Endothelial cell of umbilical vein (primary cell): Measurements from ENCODE around the gene GALNT12. TPM values are rescaled to one million over a fixed set of nuclear protein-coding genes. Genes with fewer than 3 reads are reported as not detected.

Experiments used
- BruUV-seq: library from RNA; stranded (reverse); fragments of 400-500 nt; replicated peaks from 2 replicates; lab custom pipeline; 2021; lab: Mats Ljungman, UMichigan
- CTCF ChIA-PET: fragments of 300-600, 350-600 bp; sonication (Branson Sonifier 250); formaldehyde crosslinking; loops from one replicate; lab custom pipeline; 2021; ENCODE audit warnings: antibody characterized with exemption, inconsistent platforms; lab: Charles Lee
- POLR2A ChIA-PET: fragments of 300-600, 350-600 bp; sonication (Branson Sonifier 250); formaldehyde crosslinking; loops from one replicate; lab custom pipeline; 2021; ENCODE audit warnings: antibody characterized with exemption, inconsistent platforms; lab: Charles Lee
- DNase-seq: peaks from one replicate; pipeline ENCODE4 v3.0.0-alpha.2; 2011; ENCODE audit warnings: low read depth, low spot score
- FAIRE-seq: peaks from 2 replicates; lab custom pipeline; 2011; peaks lifted over from hg19 to GRCh38; lab: Jason Lieb, UNC
- H2AFZ ChIP-seq: 2 replicates; pipeline ENCODE4 v1.6.0; 2012; ENCODE audit warnings: low read depth, low read length, control low read depth, inconsistent platforms
- H3K27ac ChIP-seq: 2 replicates; pipeline ENCODE4 v1.5.1; 2011; ENCODE audit warnings: low read depth, mild to moderate bottlenecking, control low read depth, low read length, moderate library complexity; ENCODE audit not compliant: insufficient read depth
- H3K27me3 ChIP-seq, 2 experiments: 2 replicates each; pipeline versions ENCODE4 v1.6.0 to v1.6.1; 2011; ENCODE audit warnings: low read length in 2 of 2, mixed read lengths in 1 of 2; ENCODE audit not compliant: control insufficient read depth in 2 of 2, insufficient read depth in 2 of 2
- H3K36me3 ChIP-seq, 2 experiments: 2 replicates in 1 of 2; 3 replicates in 1 of 2; pipeline ENCODE4 v1.5.1; 2011; ENCODE audit warnings: low read length in 2 of 2, mild to moderate bottlenecking in 1 of 2, moderate library complexity in 1 of 2; ENCODE audit not compliant: control insufficient read depth in 2 of 2, insufficient read depth in 2 of 2; ENCODE audit errors: extremely low read depth in 1 of 2
- H3K4me1 ChIP-seq: 3 replicates; pipeline ENCODE4 v1.5.1; 2011; ENCODE audit warnings: mild to moderate bottlenecking, low read length; ENCODE audit not compliant: control insufficient read depth, insufficient read depth; ENCODE audit errors: extremely low read depth
- H3K4me2 ChIP-seq: 2 replicates; pipeline ENCODE4 v1.6.1; 2011; ENCODE audit warnings: low read length, control low read depth, mixed read lengths; ENCODE audit not compliant: insufficient read depth
- H3K4me3 ChIP-seq, 3 experiments: fragments of 200-600 bp in 1 of 3; sonication (generic), shearing (Covaris generic) in 1 of 3; replicated peaks in 1 of 3; 2 replicates each; pipeline ENCODE4 v1.5.1; 2011 to 2016; ENCODE audit warnings: control low read depth in 3 of 3, low read length in 3 of 3, mild to moderate bottlenecking in 2 of 3, inconsistent platforms in 1 of 3, low read depth in 1 of 3, moderate library complexity in 1 of 3; ENCODE audit not compliant: insufficient read depth in 1 of 3
- H3K79me2 ChIP-seq: 2 replicates; pipeline ENCODE4 v1.6.0; 2012; ENCODE audit warnings: low read length, inconsistent platforms; ENCODE audit not compliant: control insufficient read depth, insufficient read depth
- H3K9ac ChIP-seq: replicated peaks from 2 replicates; pipeline ENCODE3; 2011; ENCODE audit warnings: low read length, control low read depth; ENCODE audit not compliant: insufficient read depth; ENCODE audit errors: extremely low read depth
- H3K9me1 ChIP-seq: replicated peaks from 3 replicates; pipeline ENCODE4 v1.6.0; 2011; ENCODE audit warnings: mild to moderate bottlenecking, low read length; ENCODE audit not compliant: control insufficient read depth, insufficient read depth; ENCODE audit errors: extremely low read depth
- H3K9me3 ChIP-seq: replicated peaks from 2 replicates; pipeline ENCODE4 v1.5.1; 2012; ENCODE audit warnings: low read length, inconsistent platforms; ENCODE audit not compliant: control insufficient read depth, insufficient read depth
- H4K20me1 ChIP-seq: replicated peaks from 2 replicates; pipeline ENCODE3; 2011; ENCODE audit warnings: mild to moderate bottlenecking, low read length; ENCODE audit not compliant: control insufficient read depth, insufficient read depth; ENCODE audit errors: extremely low read depth
- EZH2 ChIP-seq: IDR thresholded peaks from 2 replicates; pipeline ENCODE4 v1.6.1; 2012; ENCODE audit warnings: borderline replicate concordance, low read depth, mild to moderate bottlenecking, moderate library complexity, low read length, inconsistent platforms; ENCODE audit not compliant: severe bottlenecking
- FOS ChIP-seq: IDR thresholded peaks from 2 replicates; pipeline ENCODE4 v1.6.1; 2011; ENCODE audit warnings: mild to moderate bottlenecking, low read length, moderate library complexity, borderline replicate concordance; ENCODE audit not compliant: insufficient read depth
- GATA2 ChIP-seq: IDR thresholded peaks from 2 replicates; pipeline ENCODE4 v1.7.0; 2011; ENCODE audit warnings: low read depth, mild to moderate bottlenecking, moderate library complexity, mixed read lengths, low read length; ENCODE audit not compliant: insufficient read length, insufficient read depth
- JUN ChIP-seq: IDR thresholded peaks from 2 replicates; pipeline ENCODE4 v1.6.1; 2011; ENCODE audit warnings: borderline replicate concordance, low read depth; ENCODE audit not compliant: insufficient read length, insufficient read depth
- MYC ChIP-seq: IDR thresholded peaks from one replicate; pipeline ENCODE4 v1.6.1; 2011; ENCODE audit warnings: mild to moderate bottlenecking, low read depth, low read length
- POLR2A ChIP-seq: IDR thresholded peaks from 2 replicates; pipeline ENCODE4 v1.6.1; 2012; ENCODE audit warnings: low read depth, mild to moderate bottlenecking, control low read depth, low read length
- POLR2AphosphoS5 ChIP-seq: IDR thresholded peaks from 2 replicates; pipeline ENCODE4 v1.6.1; 2012; ENCODE audit warnings: low read depth, mild to moderate bottlenecking, control low read depth, low read length, moderate library complexity; ENCODE audit not compliant: insufficient read depth
- dilution Hi-C: fragments of 300-500 bp; cut with MboI; formaldehyde crosslinking; loops from one replicate; pipeline ENCODE4 v1.15.0; 2019; ENCODE audit warnings: low sequenced_read_pairs; ENCODE audit not compliant: extremely low pct_ligation_motif_present
- intact Hi-C: fragments of 100-400 bp; cut with micrococcal nuclease; formaldehyde crosslinking; loops from one replicate; pipeline ENCODE4 v1.10.0; 2022
- polyA plus RNA-seq, 4 experiments: library from polyadenylated mRNA; depleted of rRNA in 3 of 4; stranded (reverse) in 3 of 4; unstranded in 1 of 4; fragments of >200 nt; gene quantifications; 2 replicates each; pipeline versions ENCODE4 v1.2.1 to v1.2.3, GENCODE V29; 2011 to 2012; ENCODE audit warnings: missing spikeins in 1 of 4
- total RNA-seq: library from RNA; stranded (reverse); gene quantifications from 2 replicates; pipeline ENCODE4 v1.2.3, GENCODE V29; 2021
- TF ChIP-seq, protein P1 (sequence below), 2 donors: IDR thresholded peaks; 1 replicate in 1 of 2; 2 replicates in 1 of 2; pipeline ENCODE4 v1.5.1; 2011; ENCODE audit warnings: low read length in 2 of 2, mild to moderate bottlenecking in 2 of 2, moderate library complexity in 2 of 2, control low read depth in 1 of 2, inconsistent platforms in 1 of 2, low read depth in 1 of 2; ENCODE audit not compliant: insufficient read depth in 1 of 2; ENCODE audit errors: extremely low read depth in 1 of 2
- TF ChIP-seq, protein P2 (sequence below): IDR thresholded peaks from 2 replicates; pipeline ENCODE4 v1.6.1; 2011; ENCODE audit not compliant: insufficient read depth, insufficient read length

Gene GALNT12
- total and polyA plus RNA-seq, 2 donors (not counting 3 experiments of a cell fraction or from before 2014, with no cell fraction given): 0.26 to 0.44 TPM

DNA sequence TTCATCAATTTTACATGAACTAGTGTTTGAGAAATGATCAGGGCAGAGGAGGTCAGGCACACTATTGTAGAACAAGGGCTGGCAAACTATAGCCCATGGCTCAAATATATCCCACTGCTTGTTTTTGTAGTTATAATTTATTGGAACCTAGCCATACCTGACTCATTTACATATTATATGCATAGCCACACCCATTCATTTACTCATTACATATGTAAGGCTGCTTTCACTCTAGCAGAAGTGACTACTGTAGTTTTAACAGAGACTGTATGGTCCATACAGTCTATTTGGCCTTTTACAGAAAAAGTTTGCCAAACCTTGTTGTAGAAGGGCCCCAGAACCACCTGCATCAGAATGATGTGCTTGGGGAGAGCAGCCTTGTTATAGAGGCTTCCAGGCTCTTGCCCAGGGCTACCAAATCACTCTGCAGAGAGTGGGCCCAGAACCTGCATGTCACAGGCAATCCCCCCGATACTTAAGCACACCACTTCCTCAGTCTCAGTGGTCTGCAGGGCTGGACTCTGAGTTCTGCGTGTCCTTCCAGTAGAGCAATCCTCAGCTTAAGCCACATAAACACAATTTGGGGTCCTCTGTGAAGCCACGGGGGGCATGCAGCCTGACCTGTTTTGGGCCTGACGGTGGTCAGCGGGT is 17.9 kb upstream of the GALNT12 start:
- Histone ChIP-seq H4K20me1 (no peaks in the 10 kb centered on the region), H3K4me1 (peaks cover 3% of the 10 kb centered on the region), H3K27ac (no peak overlapping the region), H3K9me1 (no peaks in the 10 kb centered on the region), H2AFZ (no peak overlapping the region), H3K36me3 (no peaks in the 10 kb centered on the region), H3K4me3 (no peak overlapping the region), H3K27me3 (no peaks in the 10 kb centered on the region), H3K79me2 (peaks cover 13% of the 10 kb centered on the region), H3K9me3 (no peaks in the 10 kb centered on the region), H3K9ac (no peak overlapping the region), H3K4me2 (no peak overlapping the region)
- intact Hi-C loops: loop anchor here (2.0 to 5.0 kb wide), 2 partner anchors 717 to 867 kb away; partner anchors contain the start of gene TRMO
- DNase-seq (no peak), FAIRE-seq (no peak)
- no peak for TF ChIP-seq FOS
- TF ChIP-seq POLR2A: no peak
- TF ChIP-seq JUN: no peak
- TF ChIP-seq GATA2: no peak
- ChIA-PET CTCF (interaction anchor here (1.3 to 1.6 kb wide), 2 partner anchors 14 to 267 kb away, joined by 3 to 6 read pairs; no protein-coding TSS in a partner anchor), POLR2A (no interaction called here)
- no TSS peak for BruUV-seq
- dilution Hi-C loops: no loop called here

DNA sequence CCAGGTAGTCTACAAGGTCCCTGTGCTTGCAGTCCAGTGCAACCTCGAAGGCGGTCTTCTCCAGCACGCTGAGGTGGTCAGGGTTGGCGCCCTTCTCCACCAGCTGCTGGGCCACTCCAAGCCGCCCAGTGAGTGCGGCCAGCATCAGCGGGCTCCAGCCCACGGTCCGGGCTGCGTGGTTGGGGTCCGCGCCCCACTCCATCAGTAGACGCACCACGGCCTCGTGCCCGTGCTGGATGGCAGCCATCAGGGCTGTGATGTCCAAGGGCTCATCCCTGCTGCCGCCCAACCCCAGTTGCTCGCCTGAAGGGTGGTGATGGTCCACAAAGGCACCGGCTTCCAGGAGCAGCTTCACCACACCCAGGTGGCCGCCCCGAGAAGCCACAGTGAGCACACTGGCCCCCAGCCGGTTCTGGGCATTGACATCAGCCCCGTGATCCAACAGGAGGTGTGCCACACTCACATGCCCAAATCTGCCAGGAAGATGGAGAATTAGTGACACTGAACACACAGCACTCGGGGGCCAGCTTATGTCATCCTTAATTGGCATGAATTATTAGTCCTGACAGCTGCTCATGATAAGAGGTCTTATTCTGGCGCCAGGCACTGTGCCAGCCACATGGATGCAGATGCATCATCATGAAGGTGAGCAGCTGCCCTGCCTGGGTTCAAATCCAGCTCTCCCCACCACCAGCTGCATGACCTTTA is 17.2 kb upstream of the GALNT12 start:
- no TSS peak for BruUV-seq
- ChIA-PET POLR2A (no interaction called here), CTCF (interaction anchor here (1.3 to 1.8 kb wide), 3 partner anchors 11 to 267 kb away, joined by 3 to 9 read pairs (median 6); no protein-coding TSS in a partner anchor)
- no peak overlapping the region for H3K4me3 ChIP-seq
- H3K9me1 ChIP-seq: no peaks in the 10 kb centered on the region
- no peaks in the 10 kb centered on the region for H3K36me3 ChIP-seq
- no peaks in the 10 kb centered on the region for H4K20me1 ChIP-seq
- FAIRE-seq: no peak
- no peak overlapping the region for H3K9ac ChIP-seq
- no peak overlapping the region for H3K4me2 ChIP-seq
- no peaks in the 10 kb centered on the region for H3K9me3 ChIP-seq
- no peaks in the 10 kb centered on the region for H3K27me3 ChIP-seq
- DNase-seq: no peak
- intact Hi-C loops: loop anchor here (2.0 to 5.0 kb wide), 2 partner anchors 718 to 867 kb away; partner anchors contain the start of gene TRMO
- H2AFZ ChIP-seq: no peak overlapping the region
- H3K27ac ChIP-seq: no peak overlapping the region
- TF ChIP-seq EZH2: no peak
- TF ChIP-seq GATA2: no peak
- TF ChIP-seq, protein P1, sequence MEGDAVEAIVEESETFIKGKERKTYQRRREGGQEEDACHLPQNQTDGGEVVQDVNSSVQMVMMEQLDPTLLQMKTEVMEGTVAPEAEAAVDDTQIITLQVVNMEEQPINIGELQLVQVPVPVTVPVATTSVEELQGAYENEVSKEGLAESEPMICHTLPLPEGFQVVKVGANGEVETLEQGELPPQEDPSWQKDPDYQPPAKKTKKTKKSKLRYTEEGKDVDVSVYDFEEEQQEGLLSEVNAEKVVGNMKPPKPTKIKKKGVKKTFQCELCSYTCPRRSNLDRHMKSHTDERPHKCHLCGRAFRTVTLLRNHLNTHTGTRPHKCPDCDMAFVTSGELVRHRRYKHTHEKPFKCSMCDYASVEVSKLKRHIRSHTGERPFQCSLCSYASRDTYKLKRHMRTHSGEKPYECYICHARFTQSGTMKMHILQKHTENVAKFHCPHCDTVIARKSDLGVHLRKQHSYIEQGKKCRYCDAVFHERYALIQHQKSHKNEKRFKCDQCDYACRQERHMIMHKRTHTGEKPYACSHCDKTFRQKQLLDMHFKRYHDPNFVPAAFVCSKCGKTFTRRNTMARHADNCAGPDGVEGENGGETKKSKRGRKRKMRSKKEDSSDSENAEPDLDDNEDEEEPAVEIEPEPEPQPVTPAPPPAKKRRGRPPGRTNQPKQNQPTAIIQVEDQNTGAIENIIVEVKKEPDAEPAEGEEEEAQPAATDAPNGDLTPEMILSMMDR (IDR thresholded peaks at IDR 0.05; ENCODE audit: extremely low read depth in 1 of 2, insufficient read depth in 1 of 2, low read depth in 1 of 2, low read length in 2 of 2): no peak
- TF ChIP-seq, protein P2, sequence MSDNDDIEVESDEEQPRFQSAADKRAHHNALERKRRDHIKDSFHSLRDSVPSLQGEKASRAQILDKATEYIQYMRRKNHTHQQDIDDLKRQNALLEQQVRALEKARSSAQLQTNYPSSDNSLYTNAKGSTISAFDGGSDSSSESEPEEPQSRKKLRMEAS: no peak
- TF ChIP-seq FOS: no peak
- TF ChIP-seq MYC: no peak
- no peak for TF ChIP-seq POLR2AphosphoS5
- no peak for TF ChIP-seq JUN
- no peak for TF ChIP-seq POLR2A
- dilution Hi-C loops: no loop called here
- H3K79me2 ChIP-seq: peaks cover 20% of the 10 kb centered on the region
- H3K4me1 ChIP-seq: peaks cover 9% of the 10 kb centered on the region
